ENCODE data around the gene ACSM6. TPM values are rescaled to one million over a fixed set of nuclear protein-coding genes. Genes with fewer than 3 reads are reported as not detected.
A peak's percentile ranks its signal among the peaks of the same experiment; 100 is the strongest.

ACSM6 gene
- total and polyA plus RNA-seq, 2 donors (not counting 1 experiment from before 2014, with no cell fraction given): not detected

DNA sequence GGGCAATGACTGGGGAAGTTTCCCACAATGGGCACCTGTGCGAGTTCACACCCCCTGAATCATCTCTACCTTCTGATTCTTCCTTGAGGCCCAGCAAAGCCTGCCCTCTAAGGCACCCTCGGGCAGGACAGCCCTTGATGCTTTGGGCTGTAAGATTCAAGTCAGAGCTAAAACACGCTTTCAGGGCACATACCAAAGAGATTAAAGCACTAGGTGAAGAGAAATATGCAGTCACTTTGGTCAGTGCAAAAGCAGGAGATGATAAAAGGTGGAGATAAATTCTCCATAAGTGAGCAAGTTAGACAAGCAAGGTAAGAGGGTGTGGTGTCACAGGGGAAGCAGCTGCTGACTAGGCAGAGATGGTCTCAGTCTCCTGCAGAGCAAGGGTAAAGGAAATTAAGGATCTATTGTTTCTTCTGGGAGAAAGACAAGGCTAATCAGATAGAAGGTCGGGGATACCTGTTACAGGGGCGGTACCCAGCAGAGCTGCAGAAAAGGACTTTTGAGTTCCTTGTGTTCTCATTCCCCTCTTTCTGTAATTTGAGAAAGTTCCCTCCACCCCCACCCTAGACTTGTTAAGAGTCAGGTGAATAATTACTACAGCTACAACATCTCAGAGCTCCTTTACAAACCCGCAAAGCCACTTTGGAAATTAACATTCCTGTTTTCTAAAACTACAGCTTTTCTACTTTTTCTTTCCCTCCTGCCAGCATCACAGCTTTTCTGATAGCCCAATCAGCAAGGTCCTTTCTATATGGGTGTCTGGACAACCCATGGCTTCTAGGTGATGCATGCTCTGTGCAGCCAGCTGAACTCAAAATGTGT is 70.4 kb downstream of the ACSM6 start:
- Histone ChIP-seq H3K4me3 (replicated peaks in 1 of 4; ENCODE audit: control extremely low read depth in 1 of 4, insufficient read depth in 1 of 4, low read depth in 3 of 4, low read length in 4 of 4) (no peak overlapping the region), H3K36me3 (ENCODE audit: control insufficient read depth, insufficient read depth, low read length) (peaks cover 2% of the 10 kb centered on the region), H3K27me3 (ENCODE audit: control insufficient read depth, insufficient read depth, low read length) (no peaks in the 10 kb centered on the region), H3K79me2 (ENCODE audit: control insufficient read depth, insufficient read depth, low read length) (no peaks in the 10 kb centered on the region), H4K20me1 (ENCODE audit: control insufficient read depth, extremely low read depth, insufficient read depth, low read length) (no peaks in the 10 kb centered on the region), H3K9me3 (ENCODE audit: control insufficient read depth, insufficient read depth, low read depth, low read length) (no peaks in the 10 kb centered on the region), H3K27ac (ENCODE audit: insufficient read depth, low read length) (no peak overlapping the region), H2AFZ (ENCODE audit: low read length) (no peak overlapping the region), H3K4me1 (ENCODE audit: control insufficient read depth, extremely low read depth, insufficient read depth, low read length) (peaks cover 14% of the 10 kb centered on the region), H3K4me2 (ENCODE audit: extremely low read depth, insufficient read depth, low read length) (no peak overlapping the region), H3K9ac (ENCODE audit: insufficient read depth, low read length) (no peak overlapping the region)
- TF ChIP-seq, protein P1, sequence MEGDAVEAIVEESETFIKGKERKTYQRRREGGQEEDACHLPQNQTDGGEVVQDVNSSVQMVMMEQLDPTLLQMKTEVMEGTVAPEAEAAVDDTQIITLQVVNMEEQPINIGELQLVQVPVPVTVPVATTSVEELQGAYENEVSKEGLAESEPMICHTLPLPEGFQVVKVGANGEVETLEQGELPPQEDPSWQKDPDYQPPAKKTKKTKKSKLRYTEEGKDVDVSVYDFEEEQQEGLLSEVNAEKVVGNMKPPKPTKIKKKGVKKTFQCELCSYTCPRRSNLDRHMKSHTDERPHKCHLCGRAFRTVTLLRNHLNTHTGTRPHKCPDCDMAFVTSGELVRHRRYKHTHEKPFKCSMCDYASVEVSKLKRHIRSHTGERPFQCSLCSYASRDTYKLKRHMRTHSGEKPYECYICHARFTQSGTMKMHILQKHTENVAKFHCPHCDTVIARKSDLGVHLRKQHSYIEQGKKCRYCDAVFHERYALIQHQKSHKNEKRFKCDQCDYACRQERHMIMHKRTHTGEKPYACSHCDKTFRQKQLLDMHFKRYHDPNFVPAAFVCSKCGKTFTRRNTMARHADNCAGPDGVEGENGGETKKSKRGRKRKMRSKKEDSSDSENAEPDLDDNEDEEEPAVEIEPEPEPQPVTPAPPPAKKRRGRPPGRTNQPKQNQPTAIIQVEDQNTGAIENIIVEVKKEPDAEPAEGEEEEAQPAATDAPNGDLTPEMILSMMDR (conservative IDR thresholded peaks at IDR 0.05 in 1 of 2, IDR thresholded peaks at IDR 0.05 in 1 of 2; ENCODE audit: low read depth in 1 of 2, low read length in 2 of 2): no peak
- no peak for TF ChIP-seq EZH2 (IDR thresholded peaks at IDR 0.05; ENCODE audit: low read length, missing control alignments)
- no peak for DNase-seq (ENCODE audit: low read depth in 2 of 2)

DNA sequence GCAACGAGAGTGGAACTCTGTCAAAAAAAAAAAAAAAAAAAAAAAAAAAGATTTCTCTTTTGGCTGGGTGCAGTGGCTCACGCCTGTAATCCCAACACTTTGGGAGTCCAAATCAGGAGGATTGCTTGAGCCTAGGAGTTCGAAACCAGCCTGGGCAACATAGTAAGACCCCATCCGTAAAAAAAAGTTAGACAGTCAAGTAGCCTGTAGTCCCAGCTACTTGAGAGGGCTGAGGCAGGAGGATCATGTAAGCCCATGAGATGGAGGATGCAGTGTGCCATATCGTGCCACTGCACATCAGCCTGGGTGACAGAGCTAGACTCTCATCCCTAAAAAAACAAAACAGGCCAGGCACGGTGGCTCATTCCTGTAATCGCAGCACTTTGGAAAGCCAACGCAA is 71.5 kb downstream of the ACSM6 start:
- H3K4me1 ChIP-seq (ENCODE audit: control insufficient read depth, extremely low read depth, insufficient read depth, low read length): peaks cover 11% of the 10 kb centered on the region
- no peak for DNase-seq (ENCODE audit: low read depth in 2 of 2)
- no peak overlapping the region for H3K4me3 ChIP-seq (replicated peaks in 1 of 4; ENCODE audit: control extremely low read depth in 1 of 4, insufficient read depth in 1 of 4, low read depth in 3 of 4, low read length in 4 of 4)
- no peak overlapping the region for H3K27ac ChIP-seq (ENCODE audit: insufficient read depth, low read length)
- H3K9ac ChIP-seq (ENCODE audit: insufficient read depth, low read length): no peak overlapping the region
- H3K79me2 ChIP-seq (ENCODE audit: control insufficient read depth, insufficient read depth, low read length): peaks cover 3% of the 10 kb centered on the region
- peaks cover 2% of the 10 kb centered on the region for H3K36me3 ChIP-seq (ENCODE audit: control insufficient read depth, insufficient read depth, low read length)
- H3K27me3 ChIP-seq (ENCODE audit: control insufficient read depth, insufficient read depth, low read length): no peaks in the 10 kb centered on the region
- H4K20me1 ChIP-seq (ENCODE audit: control insufficient read depth, extremely low read depth, insufficient read depth, low read length): no peaks in the 10 kb centered on the region
- H3K9me3 ChIP-seq (ENCODE audit: control insufficient read depth, insufficient read depth, low read depth, low read length): no peaks in the 10 kb centered on the region
- no peak for TF ChIP-seq EZH2 (IDR thresholded peaks at IDR 0.05; ENCODE audit: low read length, missing control alignments)
- TF ChIP-seq, protein P1 (conservative IDR thresholded peaks at IDR 0.05 in 1 of 2, IDR thresholded peaks at IDR 0.05 in 1 of 2; ENCODE audit: low read depth in 1 of 2, low read length in 2 of 2): no peak
- no peak overlapping the region for H3K4me2 ChIP-seq (ENCODE audit: extremely low read depth, insufficient read depth, low read length)
- H2AFZ ChIP-seq (ENCODE audit: low read length): no peak overlapping the region

DNA sequence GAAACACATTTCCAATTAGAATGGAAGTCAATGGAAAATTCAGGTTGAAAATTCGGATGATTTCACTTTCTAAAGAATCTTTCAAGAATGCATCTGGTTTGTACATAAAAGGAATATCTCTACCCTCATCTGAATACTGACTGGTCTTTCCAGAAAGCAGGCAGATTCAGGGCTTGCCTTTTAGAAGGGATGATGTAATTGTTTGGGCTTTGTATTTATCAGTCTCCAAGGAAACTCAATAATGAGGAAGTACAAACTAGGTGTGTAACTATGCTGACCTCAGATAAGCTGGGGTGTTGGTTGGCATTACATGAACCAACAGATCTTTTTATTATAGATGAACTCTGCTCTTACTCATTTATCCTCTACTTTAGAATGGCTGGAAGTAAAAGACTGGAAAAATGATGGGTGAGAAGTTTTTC is 72.6 kb downstream of the ACSM6 start:
- Histone ChIP-seq H3K9me3 (ENCODE audit: control insufficient read depth, insufficient read depth, low read depth, low read length) (no peaks in the 10 kb centered on the region), H3K27me3 (ENCODE audit: control insufficient read depth, insufficient read depth, low read length) (no peaks in the 10 kb centered on the region), H3K4me2 (ENCODE audit: extremely low read depth, insufficient read depth, low read length) (no peak overlapping the region), H3K9ac (ENCODE audit: insufficient read depth, low read length) (no peak overlapping the region), H3K79me2 (ENCODE audit: control insufficient read depth, insufficient read depth, low read length) (peaks cover 4% of the 10 kb centered on the region), H2AFZ (ENCODE audit: low read length) (no peak overlapping the region), H3K36me3 (ENCODE audit: control insufficient read depth, insufficient read depth, low read length) (peaks cover 2% of the 10 kb centered on the region), H3K4me1 (ENCODE audit: control insufficient read depth, extremely low read depth, insufficient read depth, low read length) (peaks cover 3% of the 10 kb centered on the region), H4K20me1 (ENCODE audit: control insufficient read depth, extremely low read depth, insufficient read depth, low read length) (no peaks in the 10 kb centered on the region), H3K27ac (ENCODE audit: insufficient read depth, low read length) (peak overlapping the region; percentile 70), H3K4me3 (replicated peaks in 1 of 4; ENCODE audit: control extremely low read depth in 1 of 4, insufficient read depth in 1 of 4, low read depth in 3 of 4, low read length in 4 of 4) (no peak overlapping the region)
- DNase-seq (ENCODE audit: low read depth in 2 of 2): peak; percentile 57 to 96
- no peak for TF ChIP-seq EZH2 (IDR thresholded peaks at IDR 0.05; ENCODE audit: low read length, missing control alignments)
- TF ChIP-seq, protein P1 (conservative IDR thresholded peaks at IDR 0.05 in 1 of 2, IDR thresholded peaks at IDR 0.05 in 1 of 2; ENCODE audit: low read depth in 1 of 2, low read length in 2 of 2): no peak
